Fibroblast of pulmonary artery (primary cell): Measurements from ENCODE around the gene GRIN2C.

ENCODE experiments used
- DNase-seq: peaks from one replicate; pipeline ENCODE4 v3.0.0-alpha.2; 2010; ENCODE audit warnings: low read depth
- H3K4me3 ChIP-seq: replicated peaks from 2 replicates; pipeline ENCODE4 v1.5.1; 2011; ENCODE audit warnings: low read depth, mild to moderate bottlenecking, control low read depth, low read length, moderate library complexity
- CTCF ChIP-seq: IDR thresholded peaks from 2 replicates; pipeline ENCODE4 v1.5.1; 2011; ENCODE audit warnings: mild to moderate bottlenecking, control low read depth, low read length, inconsistent platforms; ENCODE audit errors: missing control alignments

GRIN2C gene

GRCh38 chr17:74852237-74853047 is 7.2 kb downstream of the GRIN2C start:
- no peak for TF ChIP-seq CTCF
- DNase-seq: peak; percentile 23
- H3K4me3 ChIP-seq: no peak overlapping the region

GRCh38 chr17:74851612-74852236 is 8.0 kb downstream of the GRIN2C start:
- no peak for DNase-seq
- H3K4me3 ChIP-seq: no peak overlapping the region
- TF ChIP-seq CTCF: no peak

- TF ChIP-seq CTCF: no peak
- no peak for DNase-seq
- no peak overlapping the region for H3K4me3 ChIP-seq
Measured at GRCh38 chr17:74850914-74851313, 8.8 kb downstream of the GRIN2C start.

- TF ChIP-seq CTCF: no peak
- no peak for DNase-seq
- H3K4me3 ChIP-seq: no peak overlapping the region
Measured at GRCh38 chr17:74850310-74850709, 9.4 kb downstream of the GRIN2C start.

GRCh38 chr17:74848656-74849399 is 10.9 kb downstream of the GRIN2C start:
- no peak for DNase-seq
- no peak for TF ChIP-seq CTCF
- no peak overlapping the region for H3K4me3 ChIP-seq

- H3K4me3 ChIP-seq: no peak overlapping the region
- DNase-seq: no peak
- no peak for TF ChIP-seq CTCF
Measured at GRCh38 chr17:74846621-74847020, 13.1 kb downstream of the GRIN2C start.
